ENCODE measurements around the gene SLC23A2.

The SLC23A2 gene

GRCh38 chr20:4813863-4814695 is 187.2 kb downstream of the SLC23A2 start:
- peak; percentile 67 for DNase-seq (ENCODE audit: low read depth)

- DNase-seq (ENCODE audit: low read depth): no peak
Observed at GRCh38 chr20:4813076-4813862, 188.0 kb downstream of the SLC23A2 start.

DNA sequence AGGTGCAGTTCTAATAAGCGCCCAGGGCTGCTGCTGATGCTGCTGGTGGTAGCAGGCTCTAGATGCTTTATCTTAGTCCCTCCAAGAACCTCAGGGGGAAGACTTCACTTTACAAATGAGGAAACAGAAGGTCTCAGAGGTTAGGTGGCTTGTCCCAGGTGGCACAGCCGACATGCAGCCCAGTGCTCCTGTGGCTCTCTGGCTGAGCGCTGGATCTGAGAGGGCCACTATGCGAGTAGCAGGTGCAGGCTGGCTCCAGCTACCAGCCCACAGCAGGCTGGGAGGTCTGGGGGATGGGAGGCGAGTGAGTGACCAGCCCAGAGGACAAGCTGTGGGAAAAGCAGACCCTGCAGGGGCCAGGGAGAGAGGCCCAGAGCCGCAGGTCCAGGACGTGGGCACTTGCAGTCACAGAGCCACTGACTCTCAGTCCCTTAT is 188.7 kb downstream of the SLC23A2 start:
- no peak for DNase-seq (ENCODE audit: low read depth)

- no peak for DNase-seq (ENCODE audit: low read depth)
Observed at GRCh38 chr20:4812216-4812615, 189.1 kb downstream of the SLC23A2 start.

- peak; percentile 69 for DNase-seq (ENCODE audit: low read depth)
Observed at GRCh38 chr20:4811661-4812181, 189.6 kb downstream of the SLC23A2 start.

DNA sequence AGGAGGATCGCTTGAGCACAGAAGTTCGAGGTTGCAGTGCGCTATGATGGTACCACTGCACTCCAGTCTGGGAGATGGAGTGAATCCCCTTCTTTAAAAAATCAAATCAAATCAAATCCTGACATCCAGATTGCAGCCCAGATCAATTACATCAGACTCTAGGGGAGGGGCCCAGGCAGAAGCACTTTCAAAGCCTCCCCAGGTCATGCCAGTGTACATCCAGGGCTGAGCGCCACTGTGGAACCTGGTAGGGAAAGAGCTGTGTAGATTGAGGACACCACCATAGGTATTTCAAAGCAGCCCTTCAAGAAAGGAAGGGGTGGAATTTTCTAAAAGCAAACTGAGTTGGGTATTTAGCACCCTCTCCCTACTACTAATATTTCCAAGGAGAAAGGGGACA is 190.1 kb downstream of the SLC23A2 start:
- DNase-seq (ENCODE audit: low read depth): no peak

DNA sequence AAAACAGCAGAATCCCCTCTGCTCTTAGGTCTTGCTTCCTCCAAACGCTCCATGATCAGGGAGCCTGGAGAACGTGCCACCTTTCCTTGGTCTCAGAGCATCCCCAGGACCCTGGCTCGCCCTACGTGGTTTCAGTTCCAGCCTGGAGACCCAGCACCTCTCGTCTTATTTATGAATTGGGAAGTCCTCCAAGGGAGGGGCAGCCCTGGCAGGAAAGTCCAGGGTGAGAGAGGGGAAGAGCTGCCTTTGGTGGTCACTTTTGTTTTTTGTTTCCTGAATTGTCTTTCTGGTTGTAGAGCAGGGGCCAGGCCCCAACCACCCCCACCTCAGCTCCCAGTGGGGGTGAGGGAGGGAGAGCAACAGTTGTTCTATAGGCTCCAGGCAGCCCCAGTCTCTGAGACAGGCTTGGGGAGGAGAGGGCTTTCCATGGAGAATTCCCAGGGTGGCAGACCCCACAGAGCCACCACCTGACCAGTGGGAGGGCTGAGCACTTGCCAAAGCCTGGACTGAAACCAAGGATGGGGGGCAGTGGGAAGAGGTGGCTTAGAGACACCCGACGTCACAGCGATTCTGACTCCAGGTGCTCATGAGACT is 190.8 kb downstream of the SLC23A2 start:
- DNase-seq (ENCODE audit: low read depth): no peak

GRCh38 chr20:4809707-4810106 is 191.6 kb downstream of the SLC23A2 start:
- no peak for DNase-seq (ENCODE audit: low read depth)

GRCh38 chr20:4808872-4809271 is 192.4 kb downstream of the SLC23A2 start:
- DNase-seq (ENCODE audit: low read depth): no peak

- DNase-seq (ENCODE audit: low read depth): no peak
Observed at GRCh38 chr20:4805663-4806449, 195.5 kb downstream of the SLC23A2 start.

GRCh38 chr20:4802527-4802926 is 198.8 kb downstream of the SLC23A2 start:
- no peak for DNase-seq (ENCODE audit: low read depth)
